GM19463 (cell line): ENCODE data around the gene KLF12.

Experiments
- ATAC-seq: cut with Tn5 transposase; IDR thresholded peaks from one replicate; pipeline ENCODE4 v1.9.1; 2021; ENCODE audit warnings: mild to moderate bottlenecking, moderate library complexity; ENCODE audit not compliant: unreplicated experiment

KLF12 gene

GRCh38 chr13:74134221-74134776, at the start of gene KLF12:
KLF12 (minus strand) TSS chr13:74134404.
- ATAC-seq: peak; percentile 59

GRCh38 chr13:74182491-74182890, 48.3 kb upstream of the KLF12 start:
- no peak for ATAC-seq

- ATAC-seq: no peak
Measured at GRCh38 chr13:74174810-74175209, 40.6 kb upstream of the KLF12 start.

GRCh38 chr13:74173822-74174221, 39.6 kb upstream of the KLF12 start:
- no peak for ATAC-seq

- no peak for ATAC-seq
Measured at GRCh38 chr13:74171641-74172040, 37.4 kb upstream of the KLF12 start.

GRCh38 chr13:74169676-74170075, 35.5 kb upstream of the KLF12 start:
- ATAC-seq: no peak

GRCh38 chr13:74168263-74168675, 34.1 kb upstream of the KLF12 start:
- ATAC-seq: no peak

- no peak for ATAC-seq
Measured at GRCh38 chr13:74166261-74167004, 32.2 kb upstream of the KLF12 start.

GRCh38 chr13:74162782-74163181, 28.6 kb upstream of the KLF12 start:
- ATAC-seq: no peak

- no peak for ATAC-seq
Measured at GRCh38 chr13:74162135-74162534, 27.9 kb upstream of the KLF12 start.

- no peak for ATAC-seq
Measured at GRCh38 chr13:74158571-74159352, 24.6 kb upstream of the KLF12 start.

GRCh38 chr13:74158028-74158427, 23.8 kb upstream of the KLF12 start:
- ATAC-seq: peak; percentile 71

- ATAC-seq: no peak
Measured at GRCh38 chr13:74154981-74155380, 20.8 kb upstream of the KLF12 start.

- peak; percentile 41 for ATAC-seq
Measured at GRCh38 chr13:74153316-74153715, 19.1 kb upstream of the KLF12 start.

- ATAC-seq: no peak
Measured at GRCh38 chr13:74151859-74152258, 17.7 kb upstream of the KLF12 start.

- ATAC-seq: no peak
Measured at GRCh38 chr13:74148352-74148751, 14.1 kb upstream of the KLF12 start.

GRCh38 chr13:74145249-74145975, 11.2 kb upstream of the KLF12 start:
- ATAC-seq: no peak

GRCh38 chr13:74144269-74144668, 10.1 kb upstream of the KLF12 start:
- ATAC-seq: no peak

- no peak for ATAC-seq
Measured at GRCh38 chr13:74142257-74142656, 8.1 kb upstream of the KLF12 start.

- no peak for ATAC-seq
Measured at GRCh38 chr13:74138241-74138640, 4.0 kb upstream of the KLF12 start.

- ATAC-seq: no peak
Measured at GRCh38 chr13:74136084-74136658, 2.0 kb upstream of the KLF12 start.
